ENCODE measurements around the gene PTPN12.

Gene PTPN12

DNA sequence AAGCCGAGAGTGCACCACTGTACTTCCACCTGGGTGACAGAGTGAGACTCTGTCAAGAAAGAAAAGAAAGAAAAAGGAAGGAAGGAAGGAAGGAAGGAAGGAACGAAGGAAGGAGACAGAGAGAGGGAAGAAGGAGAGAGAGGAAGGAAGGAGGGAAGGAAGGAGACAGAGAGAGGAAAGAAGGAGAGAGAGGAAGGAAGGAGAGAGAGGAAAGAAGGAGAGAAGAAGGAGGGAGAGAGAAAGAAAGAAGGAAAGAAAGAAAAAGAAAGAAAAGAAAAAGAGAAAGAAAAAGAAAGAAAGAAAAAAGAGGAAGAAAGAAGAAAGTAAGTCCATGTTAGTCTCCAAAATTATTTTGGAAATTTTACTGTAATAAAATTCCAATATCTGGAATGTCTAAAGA is 125.8 kb downstream of the PTPN12 start:
- DNase-seq (ENCODE audit: low read depth), result no peak

DNA sequence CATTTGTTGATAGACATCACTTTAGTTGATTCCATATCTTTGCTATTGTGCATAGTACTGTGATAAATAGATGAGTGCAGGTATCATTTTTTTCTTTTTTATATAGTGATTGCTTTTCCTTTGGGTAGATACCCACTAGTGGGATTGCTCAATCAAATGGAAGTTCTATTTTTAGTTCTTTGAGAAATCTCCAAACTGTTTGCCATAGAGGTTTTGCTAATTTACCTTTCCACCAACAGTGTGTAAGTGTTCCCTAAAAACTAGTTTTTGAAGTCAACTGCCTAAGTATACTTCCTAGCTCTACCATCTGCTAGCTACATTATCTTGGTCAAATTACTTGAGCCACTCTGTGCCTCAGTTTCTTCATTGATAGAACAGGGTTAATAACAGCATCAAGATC is 127.6 kb downstream of the PTPN12 start:
- no peak for DNase-seq (ENCODE audit: low read depth)

DNA sequence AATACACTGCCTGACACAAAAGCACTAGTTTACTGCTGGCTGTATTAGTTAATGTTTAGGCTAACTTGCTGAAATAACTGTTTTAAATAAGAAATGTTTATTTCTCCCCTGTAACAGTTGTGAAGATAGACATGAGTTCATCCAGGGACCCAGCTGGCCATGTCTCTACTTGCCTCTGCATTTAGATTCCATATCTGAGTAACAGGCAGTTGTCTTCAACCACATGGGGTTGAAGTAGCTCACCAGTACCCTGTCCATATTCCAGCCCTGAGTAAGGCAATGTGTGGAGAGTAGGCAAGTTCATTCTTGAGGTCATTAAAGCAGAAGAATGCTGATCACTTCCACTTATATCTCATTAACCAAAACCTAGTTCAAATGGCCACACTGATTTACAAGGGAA is 128.1 kb downstream of the PTPN12 start:
- DNase-seq (ENCODE audit: low read depth), result no peak

DNA sequence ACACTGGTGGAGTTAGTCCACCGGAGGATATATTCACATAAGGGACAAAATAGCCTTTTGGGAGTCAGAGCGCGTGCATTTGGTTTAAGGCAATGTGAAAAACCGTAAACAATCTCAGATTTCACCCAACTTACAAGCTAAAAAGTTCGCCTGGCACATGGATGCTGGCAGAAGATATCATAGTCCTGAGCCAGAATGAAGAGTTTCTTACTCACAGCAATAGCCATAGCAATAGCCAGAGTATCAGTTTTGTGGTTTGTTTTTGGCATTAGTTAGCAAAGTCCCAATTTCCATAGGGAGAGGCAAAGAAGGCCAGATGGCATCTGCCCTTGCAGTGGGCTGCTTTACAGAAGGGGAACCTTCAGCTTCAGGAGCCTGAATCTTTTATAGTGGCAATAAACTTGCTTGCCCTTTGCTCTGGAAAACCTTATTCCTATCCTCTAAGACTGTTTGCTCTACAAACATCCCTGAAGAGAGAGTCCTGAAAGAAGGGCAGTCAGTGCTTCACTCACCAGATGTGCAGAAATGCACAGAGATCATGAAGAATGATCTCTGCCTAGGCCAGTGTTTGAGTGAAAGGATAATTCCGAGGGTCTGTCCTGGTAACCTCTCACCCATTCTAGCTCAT is 130.5 kb downstream of the PTPN12 start:
- DNase-seq (ENCODE audit: low read depth), result no peak

DNA sequence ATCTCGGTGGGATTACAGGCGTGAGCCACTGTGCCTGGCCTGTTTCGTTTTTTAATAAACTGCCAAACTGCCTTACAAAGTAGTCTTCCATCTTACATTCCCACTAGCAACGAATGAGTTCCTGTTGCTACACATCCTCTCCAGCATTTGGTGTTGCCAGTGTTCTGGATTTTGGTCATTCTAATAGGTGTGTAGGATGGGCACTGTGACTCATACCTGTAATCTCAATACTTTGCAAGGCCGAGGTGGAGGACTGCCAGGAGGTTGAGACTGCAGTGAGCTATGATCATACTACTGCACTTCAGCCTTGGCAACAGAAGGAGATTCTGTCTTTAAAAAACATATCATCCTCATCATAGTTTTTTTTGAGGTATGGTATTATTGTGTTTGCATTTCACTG is 137.8 kb downstream of the PTPN12 start:
- no peak for DNase-seq (ENCODE audit: low read depth)

DNA sequence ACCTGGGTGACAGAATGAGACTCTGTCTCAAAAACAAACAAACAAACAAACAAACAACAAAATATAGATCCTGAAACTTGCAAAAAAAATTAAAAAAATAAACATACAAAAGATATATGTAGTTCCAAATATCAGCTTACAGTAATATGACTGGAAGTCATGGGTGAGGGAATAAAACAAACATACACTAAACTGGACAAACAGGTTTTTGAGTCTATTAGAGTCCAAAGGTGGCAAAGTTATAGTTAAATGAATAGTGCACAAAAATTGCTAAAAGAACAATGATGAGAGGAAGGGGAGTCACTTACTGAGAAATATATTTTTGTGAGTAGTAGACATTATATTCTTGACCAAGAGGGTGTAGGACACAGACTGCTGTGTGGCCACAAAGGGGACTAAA is 142.5 kb downstream of the PTPN12 start:
- DNase-seq (ENCODE audit: low read depth), result no peak

DNA sequence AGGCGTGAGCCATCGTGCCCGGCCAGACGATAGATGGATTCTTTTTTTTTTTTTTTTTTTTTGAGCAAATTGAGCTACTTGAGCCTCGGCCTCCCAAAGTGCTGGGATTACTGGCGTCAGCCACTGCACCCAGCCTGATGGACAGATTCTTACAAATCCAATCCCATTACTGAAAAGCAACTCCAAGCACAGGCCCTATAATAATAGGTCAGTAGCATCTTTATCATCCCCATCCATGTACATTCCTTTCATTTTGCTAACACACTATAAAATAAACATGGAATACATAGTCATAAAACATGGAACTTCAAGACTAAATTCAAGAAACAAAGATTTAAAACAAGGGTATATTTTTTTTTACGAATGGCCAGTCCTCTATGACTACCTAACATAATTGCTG is 143.2 kb downstream of the PTPN12 start:
- no peak for DNase-seq (ENCODE audit: low read depth)

DNA sequence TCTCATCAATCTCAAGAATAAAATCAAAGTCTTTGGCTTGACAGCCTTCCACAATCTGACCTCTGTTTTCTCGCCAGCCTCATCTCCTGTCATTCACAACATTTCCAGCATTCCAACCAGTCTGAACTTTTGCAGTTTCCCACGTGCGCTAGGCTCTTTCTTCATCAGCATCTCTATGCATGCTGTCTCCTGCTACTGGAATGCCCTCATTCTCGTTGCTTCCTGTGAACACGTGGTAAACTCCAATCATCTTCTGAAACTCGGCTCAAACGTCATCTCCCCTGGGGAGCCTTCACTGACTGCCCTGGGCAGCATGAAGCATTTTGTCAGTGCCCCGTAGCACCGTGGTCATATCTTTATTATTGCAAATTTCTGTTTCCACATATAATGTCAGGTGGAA is 146.9 kb downstream of the PTPN12 start:
- no peak for DNase-seq (ENCODE audit: low read depth)

DNA sequence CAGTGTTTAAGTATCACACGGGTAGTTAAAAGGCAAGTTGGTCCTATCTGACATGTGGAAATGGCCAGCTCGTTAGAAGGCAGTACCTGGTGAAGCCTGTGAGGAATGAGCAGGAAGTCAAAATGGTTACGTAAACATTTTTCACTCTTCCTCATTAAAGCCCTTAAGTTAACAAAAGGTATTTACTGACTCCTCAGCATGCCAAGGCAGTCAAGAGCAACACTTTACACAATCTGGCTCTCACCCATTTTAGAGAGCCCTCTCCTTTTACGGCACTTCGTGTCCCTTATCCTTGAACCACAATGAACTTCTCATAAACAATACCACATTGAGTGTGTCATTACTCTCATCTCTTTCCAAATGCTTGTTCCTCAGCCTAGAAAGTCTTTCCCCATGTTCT is 148.1 kb downstream of the PTPN12 start:
- DNase-seq (ENCODE audit: low read depth), result no peak

DNA sequence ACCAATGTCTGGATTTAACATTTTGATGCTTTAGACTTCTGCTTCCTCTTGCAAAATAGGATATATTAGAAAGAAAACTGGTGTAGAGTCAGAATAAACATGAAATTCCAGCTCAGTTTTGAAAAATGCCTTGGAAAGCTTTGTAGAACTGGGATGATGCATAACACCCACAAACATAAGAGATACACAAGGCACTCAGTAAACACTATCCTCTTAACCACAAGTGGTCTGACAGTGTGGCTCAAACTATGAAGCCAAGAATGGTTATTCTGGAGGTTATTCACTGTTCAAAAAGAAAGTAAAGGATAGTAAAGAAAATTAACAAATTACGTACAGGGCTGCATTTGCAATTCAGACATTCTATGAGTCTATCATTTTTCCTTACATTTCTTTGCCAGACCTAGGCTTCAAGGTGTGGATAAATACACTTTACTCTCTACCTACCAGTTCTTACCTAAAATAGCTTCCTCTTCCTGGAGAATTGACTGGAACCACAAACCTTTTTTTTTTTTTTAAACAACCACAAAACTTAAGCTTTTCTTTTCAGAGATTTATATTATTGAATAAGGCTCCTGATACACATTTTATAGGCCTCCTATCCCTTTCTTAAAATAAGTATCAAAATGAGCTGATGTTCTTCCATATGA is 150.1 kb downstream of the PTPN12 start:
- no peak for DNase-seq (ENCODE audit: low read depth)

DNA sequence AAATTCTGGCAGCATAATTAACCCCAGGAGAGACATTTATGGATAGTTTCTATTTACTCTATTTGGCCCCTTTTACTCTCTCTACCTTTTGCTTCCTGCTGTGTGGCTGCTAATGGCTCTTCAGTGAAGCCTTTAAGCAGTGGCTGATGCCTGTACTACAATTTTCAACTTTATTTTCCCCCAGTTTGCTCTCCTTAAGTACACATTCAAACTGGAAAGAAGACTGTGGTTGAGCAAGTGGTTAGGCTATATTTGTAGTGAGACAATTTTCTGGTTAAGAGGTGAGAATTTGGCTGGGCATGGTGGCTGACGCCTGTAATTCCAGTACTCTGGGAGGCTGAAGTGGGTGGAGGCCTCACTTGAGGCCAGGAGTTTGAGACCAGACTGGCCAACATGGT is 150.7 kb downstream of the PTPN12 start:
- DNase-seq (ENCODE audit: low read depth), result no peak
